GM21576 (cell line): ENCODE measurements around the gene SLC9A9.
A peak's percentile ranks its signal among the peaks of the same experiment; 100 is the strongest.
"Not testable (repeated sequence)": the region's sequence is repeated elsewhere in the genome, so short reads cannot be mapped to it uniquely, and the experiment has no call there.

ENCODE experiments used
- ATAC-seq: cut with Tn5 transposase; IDR thresholded peaks from one replicate; pipeline ENCODE4 v1.9.1; 2021; ENCODE audit warnings: mild to moderate bottlenecking, moderate library complexity; ENCODE audit not compliant: unreplicated experiment

The SLC9A9 gene

GRCh38 chr3:143810953-143811265 lies 37.4 kb downstream of the SLC9A9 start:
- no peak for ATAC-seq

- no peak for ATAC-seq
Observed at GRCh38 chr3:143810166-143810952, 37.9 kb downstream of the SLC9A9 start.

GRCh38 chr3:143809121-143809621 lies 39.1 kb downstream of the SLC9A9 start:
- no peak for ATAC-seq

DNA sequence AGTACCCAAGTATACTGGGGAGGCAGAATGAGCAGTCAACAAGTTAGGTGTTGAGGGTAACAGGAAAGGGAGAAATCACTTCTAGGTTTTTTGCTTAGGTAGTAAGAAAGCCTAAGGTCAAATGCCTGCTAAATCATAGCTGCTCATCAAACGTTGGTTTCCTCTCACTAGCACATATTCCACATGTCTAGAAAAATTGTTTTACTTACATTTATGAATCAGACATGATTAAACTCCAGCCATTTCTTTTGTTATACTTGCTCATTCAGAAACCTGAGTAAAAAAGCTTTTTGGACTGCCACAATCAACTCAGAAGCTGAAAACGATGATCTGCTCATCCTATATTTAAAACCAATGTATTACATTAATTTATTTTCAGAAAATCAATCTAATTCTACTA lies 40.2 kb downstream of the SLC9A9 start:
- ATAC-seq: no peak

- ATAC-seq: no peak
Observed at GRCh38 chr3:143806038-143806437, 42.2 kb downstream of the SLC9A9 start.

DNA sequence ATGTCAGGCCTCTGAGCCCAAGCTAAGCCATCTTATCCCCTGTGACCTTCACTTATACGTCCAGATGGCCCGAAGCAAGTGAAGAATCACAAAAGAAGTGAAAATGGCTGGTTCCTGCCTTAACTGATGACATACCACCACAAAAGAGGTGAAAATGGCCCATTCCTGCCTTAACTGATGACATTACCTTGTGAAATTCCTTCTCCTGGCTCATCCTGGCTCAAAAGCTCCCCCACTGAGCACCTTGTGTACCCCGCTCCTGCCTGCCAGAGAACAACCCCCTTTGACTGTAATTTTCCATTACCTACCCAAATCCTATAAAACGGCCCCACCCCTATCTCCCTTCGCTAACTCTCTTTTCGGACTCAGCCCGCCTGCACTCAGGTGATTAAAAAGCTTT lies 42.8 kb downstream of the SLC9A9 start:
- not testable (repeated sequence) for ATAC-seq

GRCh38 chr3:143801046-143801445 lies 47.2 kb downstream of the SLC9A9 start:
- ATAC-seq: not testable (repeated sequence)

DNA sequence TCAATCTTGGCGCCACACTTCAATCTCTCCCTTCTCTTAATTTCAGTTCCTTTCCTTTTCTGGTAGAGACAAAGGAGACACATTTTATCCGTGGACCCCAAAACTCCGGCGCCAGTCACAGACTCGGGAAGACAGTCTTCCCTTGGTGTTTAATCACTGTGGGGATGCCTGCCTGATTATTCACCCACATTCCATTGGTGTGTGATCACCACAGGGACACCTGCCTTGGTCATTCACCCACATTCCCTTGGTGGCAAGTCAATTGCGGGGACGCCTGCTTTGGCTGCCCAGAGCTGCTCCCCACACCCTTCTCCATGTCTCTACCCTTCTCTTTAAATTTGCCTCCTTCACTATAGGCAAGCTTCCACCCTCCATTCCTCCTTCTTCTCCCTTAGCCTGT lies 50.1 kb downstream of the SLC9A9 start:
- not testable (repeated sequence) for ATAC-seq

DNA sequence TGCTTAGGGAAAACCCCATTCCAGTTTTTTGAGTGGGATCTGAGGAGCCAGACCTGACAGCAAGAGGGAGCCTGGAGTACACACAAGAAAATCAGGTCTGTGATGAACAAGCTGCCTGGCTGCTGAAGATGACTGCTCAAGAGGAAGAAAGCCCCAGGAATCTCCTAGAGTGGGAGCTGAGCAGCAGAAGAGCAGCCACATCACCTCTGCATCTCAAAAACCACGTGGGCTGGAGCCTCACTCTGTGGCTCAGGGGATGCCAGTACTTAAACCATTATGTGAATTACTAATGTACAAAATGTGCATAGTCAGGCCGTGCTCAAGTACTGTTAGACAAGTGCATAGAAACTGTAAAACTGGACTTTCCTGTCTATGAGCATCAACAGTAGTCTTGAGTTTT lies 52.4 kb downstream of the SLC9A9 start:
- no peak for ATAC-seq

DNA sequence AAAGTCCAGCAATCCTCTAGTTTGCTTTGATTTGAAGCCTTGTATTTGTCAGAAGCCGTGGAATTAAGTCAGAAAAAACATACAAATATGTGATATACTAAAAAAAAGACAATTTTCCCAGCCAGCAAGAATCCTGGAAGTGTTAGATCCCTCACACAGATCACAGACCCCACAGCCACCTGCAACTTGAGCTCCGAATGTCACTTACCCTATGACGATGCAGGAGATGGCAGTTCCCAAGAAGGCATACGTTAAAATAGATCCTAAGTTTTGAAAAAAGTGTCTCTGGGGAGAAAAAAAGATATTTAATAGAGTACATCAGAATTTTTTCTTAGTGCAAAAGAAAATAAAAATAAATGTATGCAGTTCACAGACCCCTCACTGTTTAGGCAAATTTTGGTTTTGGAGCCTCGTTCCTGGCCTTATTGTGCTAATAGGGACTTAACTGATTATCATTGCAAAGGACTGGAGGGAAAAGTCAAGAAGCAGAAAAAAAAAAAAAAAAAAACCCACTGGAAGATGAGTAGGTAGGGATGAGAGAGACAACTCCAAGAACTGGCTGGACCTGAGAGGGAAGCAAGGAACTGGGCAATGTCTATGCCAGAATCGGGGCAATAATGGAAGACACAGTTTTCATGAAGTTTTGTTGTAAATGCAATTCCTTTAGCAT lies 53.3 kb downstream of the SLC9A9 start:
- ATAC-seq: no peak

- no peak for ATAC-seq
Observed at GRCh38 chr3:143793971-143794370, 54.3 kb downstream of the SLC9A9 start.

DNA sequence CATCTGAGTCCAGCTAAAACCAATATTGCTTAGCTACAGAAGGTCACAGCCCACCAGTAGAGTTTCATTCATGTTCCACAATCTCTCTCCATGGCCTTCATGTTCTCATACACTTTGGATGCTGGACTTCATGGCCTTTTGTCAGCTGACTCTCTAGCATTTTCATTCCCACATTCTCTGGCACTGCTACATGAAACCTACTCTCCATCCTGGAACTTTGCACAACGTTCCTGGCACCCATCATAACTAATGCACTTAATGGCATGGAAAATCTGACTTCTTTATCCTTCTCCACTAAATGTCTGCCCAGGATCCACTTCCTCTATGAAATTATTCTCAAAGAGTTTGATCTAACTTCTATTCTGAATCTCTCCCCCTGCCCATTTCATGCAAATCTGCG lies 56.9 kb downstream of the SLC9A9 start:
- no peak for ATAC-seq

GRCh38 chr3:143786219-143787191 lies 61.8 kb downstream of the SLC9A9 start:
- no peak for ATAC-seq

- no peak for ATAC-seq
Observed at GRCh38 chr3:143784446-143784845, 63.8 kb downstream of the SLC9A9 start.

GRCh38 chr3:143783851-143784370 lies 64.4 kb downstream of the SLC9A9 start:
- no peak for ATAC-seq

DNA sequence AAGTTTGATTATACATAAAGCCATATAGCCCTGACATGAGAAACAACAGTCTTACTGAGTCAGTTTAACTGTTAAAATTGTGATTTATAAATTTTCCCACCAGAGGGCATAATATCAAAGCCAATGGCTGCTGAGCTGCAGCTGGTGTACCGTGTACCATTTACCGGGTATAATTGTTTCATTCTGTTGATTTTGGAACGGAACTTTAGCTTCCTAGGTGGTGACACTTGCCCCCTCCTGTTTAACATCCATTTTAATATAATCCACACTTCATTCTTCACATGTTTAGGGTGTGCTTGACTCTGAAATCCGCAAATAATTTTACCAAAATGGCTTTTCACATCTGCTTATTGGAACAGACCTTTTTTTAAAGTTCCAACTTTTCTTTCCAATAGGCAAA lies 72.8 kb downstream of the SLC9A9 start:
- peak; percentile 89 for ATAC-seq

GRCh38 chr3:143771939-143772338 lies 76.3 kb downstream of the SLC9A9 start:
- no peak for ATAC-seq

DNA sequence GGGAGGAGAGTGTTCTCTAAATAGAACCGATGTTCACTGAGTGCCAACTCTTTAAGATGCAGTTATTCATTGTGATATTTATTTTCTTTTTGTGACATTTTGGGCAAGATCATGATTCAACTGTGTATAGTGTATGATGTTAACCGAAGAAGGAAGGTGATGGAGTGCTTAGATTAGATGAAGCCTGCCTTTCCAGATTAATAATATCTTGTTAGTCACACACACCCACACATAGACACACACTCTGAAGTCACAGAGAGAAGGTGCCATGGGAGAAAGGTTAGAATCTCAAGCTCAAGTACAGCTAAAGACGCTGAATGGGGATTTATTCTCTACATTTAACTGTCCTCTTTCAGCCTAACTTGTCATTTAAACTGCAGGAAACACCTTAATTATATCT lies 77.0 kb downstream of the SLC9A9 start:
- no peak for ATAC-seq

GRCh38 chr3:143770391-143770790 lies 77.9 kb downstream of the SLC9A9 start:
- no peak for ATAC-seq

DNA sequence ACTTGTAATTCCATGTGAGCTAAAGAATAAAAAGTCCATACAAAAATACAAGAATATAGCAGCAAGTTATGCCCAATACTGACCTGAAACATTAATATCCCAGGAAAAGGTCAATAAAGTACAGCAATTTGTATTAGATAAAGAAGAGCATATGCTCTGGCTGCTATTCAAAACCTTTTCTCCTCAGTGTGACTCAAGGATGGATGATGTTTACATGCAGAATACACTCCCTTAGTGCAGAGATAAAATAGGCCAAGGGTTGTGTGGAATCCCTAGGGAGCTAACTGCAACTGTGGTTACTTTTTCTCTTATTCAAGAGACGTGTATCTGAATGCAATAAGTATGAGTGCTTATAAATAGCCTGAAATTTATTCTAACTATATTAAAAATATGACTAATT lies 78.7 kb downstream of the SLC9A9 start:
- no peak for ATAC-seq

GRCh38 chr3:143764840-143765239 lies 83.4 kb downstream of the SLC9A9 start:
- ATAC-seq: no peak
